HepG2 (cell line): ENCODE measurements around the gene MRPL2. TPM values are rescaled to one million over a fixed set of nuclear protein-coding genes. Genes with fewer than 3 reads are reported as not detected.

ENCODE experiments used
- ATAC-seq: fragments of 200-7000 bp; cut with Tn5 transposase; 3 replicates; pipeline ENCODE4 v1.9.1; 2020; ENCODE audit warnings: mild to moderate bottlenecking, moderate library complexity
- BruUV-seq: library from RNA; stranded (reverse); fragments of 400-500 nt; replicated peaks from 2 replicates; lab custom pipeline; 2021; lab: Mats Ljungman, UMichigan
- CTCF ChIA-PET: fragments of 300-600 bp; formaldehyde crosslinking; extraction: SDS; loops from one replicate; lab custom pipeline; 2021; ENCODE audit warnings: low total read pairs, inconsistent platforms, low intra/inter-chr PET ratio; lab: Yijun Ruan, JAX
- POLR2A ChIA-PET: fragments of 350-600 bp; sonication (Branson Sonifier 250); formaldehyde crosslinking; loops from one replicate; lab custom pipeline; 2020; ENCODE audit warnings: antibody characterized with exemption, inconsistent platforms; lab: Yijun Ruan, JAX
- DNase-seq: peaks from one replicate; pipeline ENCODE4 v3.0.0-alpha.2; 2015; ENCODE audit warnings: low spot score
- FAIRE-seq: peaks from 3 replicates; lab custom pipeline; 2011; peaks lifted over from hg19 to GRCh38; lab: Jason Lieb, UNC
- H2AFZ ChIP-seq: one replicate; pipeline ENCODE4 v1.6.1; 2011; ENCODE audit warnings: low read length, inconsistent platforms
- H3K27ac ChIP-seq: fragments of 300-600 bp; 3 replicates; pipeline ENCODE4 v1.8.0; 2011; ENCODE audit warnings: mixed run types, mild to moderate bottlenecking, mixed read lengths, low read length, inconsistent platforms; ENCODE audit not compliant: insufficient read depth; ENCODE audit errors: extremely low read length
- H3K27me3 ChIP-seq, 2 experiments: fragments of 200-600 bp in 1 of 2; 2 replicates in 1 of 2; 3 replicates in 1 of 2; pipeline versions ENCODE4 v1.6.0 to v1.8.0; 2011; ENCODE audit warnings: low read length in 2 of 2, mild to moderate bottlenecking in 2 of 2, moderate library complexity in 2 of 2, inconsistent platforms in 1 of 2; ENCODE audit not compliant: insufficient read depth in 2 of 2, control insufficient read depth in 1 of 2
- H3K36me3 ChIP-seq, 2 experiments: fragments of 200-600 bp in 1 of 2; replicated peaks in 1 of 2; 2 replicates in 1 of 2; 3 replicates in 1 of 2; pipeline versions ENCODE4 v1.5.1 to v1.8.0; 2011; ENCODE audit warnings: low read length in 2 of 2, inconsistent platforms in 1 of 2; ENCODE audit not compliant: insufficient read depth in 2 of 2, control insufficient read depth in 1 of 2
- H3K4me1 ChIP-seq: 2 replicates; pipeline ENCODE4 v1.5.1; 2012; ENCODE audit warnings: low read length, inconsistent platforms; ENCODE audit not compliant: insufficient read depth
- H3K4me2 ChIP-seq: 2 replicates; pipeline ENCODE4 v1.6.0; 2011; ENCODE audit warnings: low read depth, low read length, inconsistent platforms
- H3K4me3 ChIP-seq, 3 experiments: fragments of 200-600 bp in 1 of 3; sonication (generic), shearing (Covaris generic) in 1 of 3; replicated peaks in 1 of 3; 2 replicates each; pipeline ENCODE4 v1.5.1; 2011 to 2016; ENCODE audit warnings: low read length in 3 of 3, inconsistent platforms in 2 of 3, low read depth in 2 of 3, mild to moderate bottlenecking in 2 of 3, control low read depth in 1 of 3, mixed read lengths in 1 of 3; ENCODE audit not compliant: insufficient read depth in 1 of 3
- H3K79me2 ChIP-seq: one replicate; pipeline ENCODE4 v1.6.1; 2011; ENCODE audit warnings: low read length, inconsistent platforms; ENCODE audit not compliant: insufficient read depth
- H3K9ac ChIP-seq: 2 replicates; pipeline ENCODE4 v1.6.0; 2011; ENCODE audit warnings: mild to moderate bottlenecking, low read depth, low read length, inconsistent platforms; ENCODE audit not compliant: insufficient read depth
- H3K9me3 ChIP-seq: 2 replicates; pipeline ENCODE4 v1.5.1; 2012; ENCODE audit warnings: mild to moderate bottlenecking, low read length
- H4K20me1 ChIP-seq: 2 replicates; pipeline ENCODE4 v1.6.0; 2011; ENCODE audit warnings: inconsistent platforms, mild to moderate bottlenecking, low read length, moderate library complexity; ENCODE audit not compliant: insufficient read depth
- DPF2 ChIP-seq: sonication (generic); formaldehyde crosslinking; IDR thresholded peaks from 2 replicates; pipeline ENCODE4 v1.4.0; 2020; ENCODE audit warnings: mild to moderate bottlenecking, low read depth, missing genetic modification reagents, borderline replicate concordance
- LCORL ChIP-seq, 2 experiments: fragments of 450-650 bp in 1 of 2; sonication (generic) in 1 of 2; formaldehyde crosslinking in 1 of 2; IDR thresholded peaks; 2 replicates each; pipeline versions ENCODE4 v1.5.0 to v1.6.1; 2017 to 2020; ENCODE audit warnings: antibody characterized with exemption in 1 of 2, missing genetic modification reagents in 1 of 2
- LRRFIP1 ChIP-seq: sonication (generic); formaldehyde crosslinking; conservative IDR thresholded peaks from 2 replicates; pipeline ENCODE4 v1.4.0; 2020; ENCODE audit warnings: missing genetic modification reagents
- MED1 ChIP-seq: sonication (generic); formaldehyde crosslinking; IDR thresholded peaks from 2 replicates; pipeline ENCODE4 v1.4.0; 2020; ENCODE audit warnings: missing genetic modification reagents
- MIER3 ChIP-seq: IDR thresholded peaks from 2 replicates; pipeline ENCODE4 v1.6.1; 2016; ENCODE audit warnings: missing compliant biosample characterization, borderline replicate concordance
- NFATC3 ChIP-seq: sonication (generic); formaldehyde crosslinking; IDR thresholded peaks from 2 replicates; pipeline ENCODE4 v1.5.1; 2020; ENCODE audit warnings: mild to moderate bottlenecking, missing genetic modification reagents
- PITX1 ChIP-seq: sonication (generic); formaldehyde crosslinking; IDR thresholded peaks from 2 replicates; pipeline ENCODE4 v1.5.1; 2020; ENCODE audit warnings: mild to moderate bottlenecking, missing genetic modification reagents
- RBFOX2 ChIP-seq: fragments of 200-400 bp; formaldehyde crosslinking; IDR thresholded peaks from 2 replicates; pipeline ENCODE4 v1.6.1; 2017; ENCODE audit warnings: low read depth, mild to moderate bottlenecking, low read length
- RFX3 ChIP-seq: IDR thresholded peaks from 2 replicates; pipeline ENCODE4 v1.6.1; 2016; ENCODE audit warnings: missing biosample characterization, missing genetic modification reagents
- SAP130 ChIP-seq: IDR thresholded peaks from 2 replicates; pipeline ENCODE4 v1.6.1; 2016; ENCODE audit warnings: low read depth
- SATB2 ChIP-seq: sonication (generic); formaldehyde crosslinking; IDR thresholded peaks from 2 replicates; pipeline ENCODE4 v1.5.0; 2020; ENCODE audit warnings: missing genetic modification reagents
- U2AF1 ChIP-seq: fragments of 200-400 bp; formaldehyde crosslinking; optimal IDR thresholded peaks from 2 replicates; pipeline ENCODE3; 2017; ENCODE audit warnings: mild to moderate bottlenecking, low read depth, low read length
- ZBTB49 ChIP-seq: sonication (generic); formaldehyde crosslinking; IDR thresholded peaks from 2 replicates; pipeline ENCODE4 v1.4.0; 2020; ENCODE audit warnings: missing genetic modification reagents, borderline replicate concordance
- WGBS: methylation state at CpG from one replicate; pipeline ENCODE4 v1.1.6; 2017; ENCODE audit warnings: low lambda C conversion rate; 5-methylcytosine and 5-hydroxymethylcytosine counted together
- in situ Hi-C: cut with HindIII; loops from 2 replicates; pipeline ENCODE4 v1.10.0; 2017; ENCODE audit warnings: low pct_unique_long_range_greater_than_20kb; ENCODE audit not compliant: extremely low pct_ligation_motif_present
- intact Hi-C: fragments of 100-400 bp; cut with micrococcal nuclease; formaldehyde crosslinking; loops from one replicate; pipeline ENCODE4 v1.10.0; 2022; ENCODE audit not compliant: unreplicated experiment
- polyA plus RNA-seq, 8 experiments: library from polyadenylated mRNA; depleted of rRNA in 3 of 8; stranded (reverse) in 7 of 8; unstranded in 1 of 8; fragments of >200 nt; fragmentation: Illumina TruSeq in 4 of 8; extraction: Trizol in 4 of 8; gene quantifications; 2 replicates each; pipeline versions ENCODE4 v1.2.1 to v1.2.3, GENCODE V29; 2011 to 2016; ENCODE audit warnings: low read depth in 4 of 8, missing spikeins in 1 of 8, mixed read lengths in 1 of 8; ENCODE audit not compliant: insufficient read depth in 1 of 8
- total RNA-seq, 5 experiments: library from RNA; depleted of rRNA; stranded (reverse); fragments of >200 nt; fragmentation: Illumina TruSeq; extraction: Trizol; gene quantifications; 2 replicates each; pipeline ENCODE4 v1.2.3, GENCODE V29; 2016; ENCODE audit warnings: low read depth in 1 of 5

The MRPL2 gene
- total and polyA plus RNA-seq, 2 of the 13 experiments (the other 11 are each of a cell fraction or from before 2014, with no cell fraction given): 56.8 to 65.6 TPM

GRCh38 chr6:43020052-43020705 is 39.1 kb downstream of the MRPL2 start:
- Histone ChIP-seq H3K36me3 (peaks cover 20 to 45% of the 10 kb centered on the region in 2 experiments), H4K20me1 (no peaks in the 10 kb centered on the region), H3K9me3 (no peaks in the 10 kb centered on the region), H3K4me2 (peak overlapping the region; percentile 95), H3K27me3 (peaks cover 0 to 3% of the 10 kb centered on the region in 2 experiments; a peak in 1 of 5 replicates), H2AFZ (no peak overlapping the region), H3K4me3 (no peak overlapping the region), H3K27ac (peak overlapping the region; percentile 75), H3K79me2 (peaks cover 33% of the 10 kb centered on the region), H3K9ac (0 out of 2 replicates have a peak overlapping the region, but pooled peaks have one; percentile 90), H3K4me1 (peaks cover 43% of the 10 kb centered on the region)
- intact Hi-C loops (no loop called here), in situ Hi-C loops (no loop called here)
- ChIA-PET POLR2A (interaction anchor here (1.3 to 4.2 kb wide), 13 partner anchors 14 to 274 kb away, joined by 3 to 43 read pairs (median 7); partner anchors contain the start of genes CNPY3, CUL7, CUL9 and KLC4), CTCF (no interaction called here)
- TF ChIP-seq RBFOX2 (0 out of 2 replicates have a peak, but pooled peaks have one; percentile 25), LRRFIP1 (CRISPR knock-in tag) (no peak)
- DNase-seq (no peak), ATAC-seq (no peak), FAIRE-seq (no peak)
- no TSS peak for BruUV-seq
- WGBS: 95% methylated on average over 3 of the region's 3 CpGs

- Histone ChIP-seq H3K36me3 (peaks cover 16 to 35% of the 10 kb centered on the region in 2 experiments), H3K79me2 (peaks cover 34% of the 10 kb centered on the region), H3K27ac (no peak overlapping the region), H3K9ac (no peak overlapping the region), H3K9me3 (no peaks in the 10 kb centered on the region), H3K27me3 (peaks cover 0 to 3% of the 10 kb centered on the region in 2 experiments; a peak in 1 of 5 replicates), H3K4me1 (peaks cover 47% of the 10 kb centered on the region), H4K20me1 (no peaks in the 10 kb centered on the region), H3K4me3 (no peak overlapping the region), H2AFZ (no peak overlapping the region), H3K4me2 (no peak overlapping the region)
- no TSS peak for BruUV-seq
- ChIA-PET POLR2A (interaction anchor here (3.6 to 4.2 kb wide), 3 partner anchors 15 to 41 kb away, joined by 33 to 43 read pairs (median 41); partner anchors contain the start of genes KLC4, MRPL2 and PPP2R5D), CTCF (no interaction called here)
- no peak for FAIRE-seq
- ATAC-seq: no peak
- intact Hi-C loops: no loop called here
- in situ Hi-C loops: no loop called here
- 97% methylated on average over 2 of the region's 2 CpGs for WGBS
- DNase-seq: no peak
- TF ChIP-seq LCORL (IDR thresholded peaks at IDR 0.05) (no peak), LCORL (CRISPR knock-in tag; IDR thresholded peaks at IDR 0.05) (no peak), PITX1 (no peak), MIER3 (CRISPR knock-in tag) (no peak), MED1 (CRISPR knock-in tag) (no peak), SATB2 (CRISPR knock-in tag) (no peak), ZBTB49 (CRISPR knock-in tag) (no peak), U2AF1 (no peak), SAP130 (CRISPR knock-in tag) (no peak), DPF2 (no peak), NFATC3 (CRISPR knock-in tag) (no peak), RFX3 (CRISPR knock-in tag) (no peak)
These were observed 40.1 kb downstream of the MRPL2 start for GRCh38 chr6:43019152-43019551.
